Fibroblast of skin of abdomen (primary cell): ENCODE measurements around the gene LTA. TPM values are rescaled to one million over a fixed set of nuclear protein-coding genes. Genes with fewer than 3 reads are reported as not detected.

ENCODE experiments used
- DNase-seq: peaks from one replicate; pipeline ENCODE4 v3.0.0-alpha.2; 2013
- polyA plus RNA-seq, 2 experiments: library from polyadenylated mRNA; unstranded; fragments of 120-200 nt; gene quantifications; one replicate each; pipeline ENCODE4 v1.2.1, GENCODE V29; 2013; ENCODE audit not compliant: insufficient read length in 2 of 2

LTA gene, protein sequence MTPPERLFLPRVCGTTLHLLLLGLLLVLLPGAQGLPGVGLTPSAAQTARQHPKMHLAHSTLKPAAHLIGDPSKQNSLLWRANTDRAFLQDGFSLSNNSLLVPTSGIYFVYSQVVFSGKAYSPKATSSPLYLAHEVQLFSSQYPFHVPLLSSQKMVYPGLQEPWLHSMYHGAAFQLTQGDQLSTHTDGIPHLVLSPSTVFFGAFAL
- not detected for polyA plus RNA-seq (2013, experiment 1 of 2; ENCODE audit: insufficient read length)
- not detected for polyA plus RNA-seq (2013, experiment 2 of 2; ENCODE audit: insufficient read length)

DNA sequence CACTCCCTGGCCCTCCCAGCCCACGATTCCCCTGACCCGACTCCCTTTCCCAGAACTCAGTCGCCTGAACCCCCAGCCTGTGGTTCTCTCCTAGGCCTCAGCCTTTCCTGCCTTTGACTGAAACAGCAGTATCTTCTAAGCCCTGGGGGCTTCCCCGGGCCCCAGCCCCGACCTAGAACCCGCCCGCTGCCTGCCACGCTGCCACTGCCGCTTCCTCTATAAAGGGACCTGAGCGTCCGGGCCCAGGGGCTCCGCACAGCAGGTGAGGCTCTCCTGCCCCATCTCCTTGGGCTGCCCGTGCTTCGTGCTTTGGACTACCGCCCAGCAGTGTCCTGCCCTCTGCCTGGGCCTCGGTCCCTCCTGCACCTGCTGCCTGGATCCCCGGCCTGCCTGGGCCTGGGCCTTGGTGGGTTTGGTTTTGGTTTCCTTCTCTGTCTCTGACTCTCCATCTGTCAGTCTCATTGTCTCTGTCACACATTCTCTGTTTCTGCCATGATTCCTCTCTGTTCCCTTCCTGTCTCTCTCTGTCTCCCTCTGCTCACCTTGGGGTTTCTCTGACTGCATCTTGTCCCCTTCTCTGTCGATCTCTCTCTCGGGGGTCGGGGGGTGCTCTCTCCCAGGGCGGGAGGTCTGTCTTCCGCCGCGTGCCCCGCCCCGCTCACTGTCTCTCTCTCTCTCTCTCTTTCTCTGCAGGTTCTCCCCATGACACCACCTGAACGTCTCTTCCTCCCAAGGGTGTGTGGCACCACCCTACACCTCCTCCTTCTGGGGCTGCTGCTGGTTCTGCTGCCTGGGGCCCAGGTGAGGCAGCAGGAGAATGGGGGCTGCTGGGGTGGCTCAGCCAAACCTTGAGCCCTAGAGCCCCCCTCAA, at the start of gene LTA:
LTA (plus strand) TSS at position 249 of the 871 bp plus-strand sequence; CDS start at position 703, 454 bp downstream.
- DNase-seq: no peak

- no peak for DNase-seq
These were observed 46.5 kb upstream of the LTA start for GRCh38 chr6:31525553-31525931.

GRCh38 chr6:31525932-31526591, 46.0 kb upstream of the LTA start:
- peak; percentile 37 for DNase-seq

- no peak for DNase-seq
These were observed 43.7 kb upstream of the LTA start for GRCh38 chr6:31528307-31528777.

GRCh38 chr6:31528821-31529328, 43.2 kb upstream of the LTA start, which contains the start of gene MCCD1:
Gene MCCD1, plus strand, starts transcription at chr6:31528962. Its CDS starts 53 bp downstream, at chr6:31529015.
- DNase-seq: no peak

- DNase-seq: no peak
These were observed 42.5 kb upstream of the LTA start for GRCh38 chr6:31529329-31530150.

GRCh38 chr6:31530659-31531058, 41.4 kb upstream of the LTA start:
- no peak for DNase-seq

DNA sequence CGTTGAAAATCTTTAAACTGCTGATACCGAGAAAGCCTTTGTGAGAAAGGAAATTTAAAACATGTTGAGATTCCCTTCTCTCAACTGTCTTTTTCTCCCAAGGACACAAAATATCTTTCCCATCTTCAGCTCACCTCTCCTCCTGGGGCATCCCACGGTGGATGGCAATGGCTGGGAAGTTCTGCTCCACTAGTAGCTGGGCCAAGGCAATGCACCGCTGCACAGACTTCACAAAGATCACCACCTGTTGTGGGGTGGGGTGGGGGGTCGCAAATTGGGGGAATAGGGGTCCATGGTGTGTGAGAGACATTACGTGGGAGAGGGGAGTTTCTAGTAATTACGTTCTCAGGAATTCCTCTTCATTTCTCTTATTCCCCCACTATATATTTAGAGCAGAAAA, 40.9 kb upstream of the LTA start:
- no peak for DNase-seq

GRCh38 chr6:31531771-31532643, 40.1 kb upstream of the LTA start:
- DNase-seq: no peak

DNA sequence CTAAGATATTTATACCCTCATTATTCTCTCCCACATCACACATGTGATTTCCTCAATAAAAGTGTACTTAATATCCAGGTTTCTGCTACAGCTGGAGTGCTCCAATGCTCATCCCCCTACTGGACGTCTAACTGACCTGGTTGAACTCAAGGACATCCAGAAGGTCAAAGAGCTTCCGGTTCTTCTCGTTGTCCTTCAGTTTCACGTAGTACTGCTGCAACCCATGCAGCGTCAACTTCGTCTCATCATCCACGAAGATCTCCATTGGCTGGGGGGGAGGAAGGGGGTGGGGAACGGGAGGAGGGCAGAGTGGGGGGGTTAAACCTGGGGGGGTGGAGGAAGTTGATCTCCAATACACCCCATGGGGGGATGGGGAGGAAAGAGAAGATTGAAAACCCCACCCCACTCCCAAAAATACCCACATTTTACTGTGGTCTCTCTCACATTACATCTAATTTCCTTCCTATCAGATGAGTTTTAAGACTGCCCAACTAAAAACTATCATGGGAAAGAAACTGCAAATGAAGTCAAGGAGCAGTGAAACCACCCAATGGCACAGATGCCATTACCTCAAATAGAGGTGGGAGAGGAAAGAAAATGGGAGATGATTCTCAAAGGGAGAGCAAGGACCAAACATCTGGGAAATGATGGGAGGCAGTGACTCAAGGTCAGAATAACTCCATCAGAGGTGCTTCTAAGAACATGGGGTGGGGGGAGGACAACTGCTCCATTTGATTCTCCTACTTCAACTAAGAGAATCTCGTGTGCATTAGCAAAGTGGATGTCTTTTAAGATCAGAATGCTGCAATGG, 39.2 kb upstream of the LTA start:
- DNase-seq: no peak

- no peak for DNase-seq
These were observed 38.6 kb upstream of the LTA start for GRCh38 chr6:31533455-31533841.

- no peak for DNase-seq
These were observed 38.1 kb upstream of the LTA start for GRCh38 chr6:31534011-31534410.

- DNase-seq: no peak
These were observed 37.5 kb upstream of the LTA start for GRCh38 chr6:31534521-31535040.

GRCh38 chr6:31535538-31536324, 36.4 kb upstream of the LTA start:
- DNase-seq: no peak

- no peak for DNase-seq
These were observed 33.2 kb upstream of the LTA start for GRCh38 chr6:31538805-31539400.

DNA sequence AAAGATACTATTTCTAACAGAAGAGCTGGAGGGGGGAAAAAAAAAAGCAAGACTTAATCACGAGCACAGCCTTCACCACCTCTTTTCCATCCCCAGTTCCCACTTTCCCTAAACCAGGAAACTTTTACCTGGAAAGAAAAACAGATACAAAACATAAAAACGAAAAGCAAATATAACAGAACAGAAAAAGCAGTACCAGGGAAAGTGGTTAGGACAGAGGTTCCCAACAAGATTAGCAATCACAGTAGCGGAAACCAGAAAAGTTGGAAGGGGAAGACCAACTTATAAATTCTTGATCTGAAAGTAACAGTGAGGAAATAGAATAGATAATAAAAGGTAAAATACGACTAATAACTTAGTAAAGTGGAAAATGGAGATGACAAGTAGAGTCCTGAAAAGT, 31.4 kb upstream of the LTA start:
- DNase-seq: no peak

- no peak for DNase-seq
These were observed 30.9 kb upstream of the LTA start for GRCh38 chr6:31541059-31541657.
